ENCODE results near the gene TGM6. TPM values are rescaled to one million over a fixed set of nuclear protein-coding genes. Genes with fewer than 3 reads are reported as not detected.

The TGM6 gene
- total RNA-seq, 1 experiment from 2014 or later: not detected

DNA sequence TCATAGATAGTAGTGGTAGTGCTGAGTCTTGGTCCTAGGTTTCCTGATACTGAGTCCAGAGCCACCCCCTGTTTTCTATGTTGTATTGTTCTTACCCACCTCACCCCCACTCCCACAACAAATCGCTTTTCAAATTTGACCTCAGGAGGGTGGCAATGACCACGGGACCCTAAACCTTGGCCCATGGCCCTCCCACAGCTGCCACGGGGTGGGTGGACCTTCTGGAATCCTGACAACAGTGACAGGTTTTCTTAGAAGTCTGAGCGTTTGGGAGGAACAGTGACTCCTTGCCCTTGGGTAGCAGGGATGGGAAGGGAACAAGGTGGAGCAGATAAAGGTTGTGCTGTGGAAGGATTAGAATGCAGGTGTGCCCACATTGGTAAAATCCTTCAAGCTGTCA is 48.0 kb upstream of the TGM6 start:
- Histone ChIP-seq H3K9me3 (ENCODE audit: control insufficient read depth, low read depth, low read length) (no peaks in the 10 kb centered on the region), H3K4me2 (ENCODE audit: insufficient read depth, insufficient read length, low read length) (no peak overlapping the region), H3K27ac (ENCODE audit: insufficient read length, low read depth, low read length) (no peak overlapping the region), H3K18ac (ENCODE audit: insufficient read length, low read depth, low read length) (no peak overlapping the region), H2AK5ac (ENCODE audit: insufficient read length, low read length) (no peak overlapping the region), H3K23ac (ENCODE audit: insufficient read length, low read depth, low read length) (no peak overlapping the region), H3K9ac (ENCODE audit: extremely low read depth, insufficient read length, low read length) (no peak overlapping the region), H3K79me1 (ENCODE audit: insufficient read depth, low read depth, low read length, poor library complexity, severe bottlenecking) (no peaks in the 10 kb centered on the region), H4K8ac (replicated peaks; ENCODE audit: insufficient read length, low read depth, low read length) (no peak overlapping the region), H3K4ac (ENCODE audit: low read depth, low read length) (no peak overlapping the region), H2AFZ (ENCODE audit: low read length) (no peak overlapping the region), H3K23me2 (ENCODE audit: insufficient read length, low read depth, low read length, poor library complexity, severe bottlenecking) (no peaks in the 10 kb centered on the region), H2BK5ac (ENCODE audit: insufficient read length, low read length) (no peak overlapping the region), H2BK20ac (ENCODE audit: low read depth, low read length, poor library complexity, severe bottlenecking) (no peak overlapping the region), H2BK12ac (ENCODE audit: insufficient read length, low read depth, low read length) (no peak overlapping the region), H3T11ph (ENCODE audit: low read length) (no peak overlapping the region), H3K4me1 (ENCODE audit: insufficient read depth, low read length) (0 out of 2 replicates have a peak, but pooled peaks cover 2% of the 10 kb centered on the region), H4K20me1 (ENCODE audit: control insufficient read depth, insufficient read depth, insufficient read length) (no peaks in the 10 kb centered on the region), H3K56ac (ENCODE audit: insufficient read length, low read depth, low read length) (no peak overlapping the region), H3K27me3 (ENCODE audit: insufficient read depth, low read length) (no peaks in the 10 kb centered on the region), H2BK120ac (ENCODE audit: low read depth, low read length, poor library complexity, severe bottlenecking) (no peak overlapping the region), H3K14ac (ENCODE audit: insufficient read depth, low read length) (no peak overlapping the region), H4K5ac (ENCODE audit: insufficient read length, low read depth, low read length) (no peak overlapping the region), H4K91ac (ENCODE audit: insufficient read length, low read depth, low read length) (no peak overlapping the region), H3K79me2 (ENCODE audit: insufficient read depth, low read length) (no peaks in the 10 kb centered on the region), H2BK15ac (ENCODE audit: low read depth, low read length) (no peak overlapping the region)
- Mint-ChIP-seq H3K4me3 (no peak overlapping the region), H3K27me3 (ENCODE audit: low read depth) (peaks cover 16% of the 10 kb centered on the region), H3K4me1 (peaks cover 11 to 15% of the 10 kb centered on the region in 2 experiments), H3K9me3 (no peaks in the 10 kb centered on the region), H3K36me3 (ENCODE audit: insufficient read depth in 1 of 3, low read depth in 3 of 3) (no peaks in the 10 kb centered on the region), H3K27ac (no peak overlapping the region)
- DNase-seq: peak; percentile 8
- TF ChIP-seq, protein P1, sequence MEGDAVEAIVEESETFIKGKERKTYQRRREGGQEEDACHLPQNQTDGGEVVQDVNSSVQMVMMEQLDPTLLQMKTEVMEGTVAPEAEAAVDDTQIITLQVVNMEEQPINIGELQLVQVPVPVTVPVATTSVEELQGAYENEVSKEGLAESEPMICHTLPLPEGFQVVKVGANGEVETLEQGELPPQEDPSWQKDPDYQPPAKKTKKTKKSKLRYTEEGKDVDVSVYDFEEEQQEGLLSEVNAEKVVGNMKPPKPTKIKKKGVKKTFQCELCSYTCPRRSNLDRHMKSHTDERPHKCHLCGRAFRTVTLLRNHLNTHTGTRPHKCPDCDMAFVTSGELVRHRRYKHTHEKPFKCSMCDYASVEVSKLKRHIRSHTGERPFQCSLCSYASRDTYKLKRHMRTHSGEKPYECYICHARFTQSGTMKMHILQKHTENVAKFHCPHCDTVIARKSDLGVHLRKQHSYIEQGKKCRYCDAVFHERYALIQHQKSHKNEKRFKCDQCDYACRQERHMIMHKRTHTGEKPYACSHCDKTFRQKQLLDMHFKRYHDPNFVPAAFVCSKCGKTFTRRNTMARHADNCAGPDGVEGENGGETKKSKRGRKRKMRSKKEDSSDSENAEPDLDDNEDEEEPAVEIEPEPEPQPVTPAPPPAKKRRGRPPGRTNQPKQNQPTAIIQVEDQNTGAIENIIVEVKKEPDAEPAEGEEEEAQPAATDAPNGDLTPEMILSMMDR (conservative IDR thresholded peaks at IDR 0.05): no peak
- no CpG with 5 or more reads among the region's 4 CpGs for WGBS (ENCODE audit: extremely low coverage, insufficient read length, low lambda C conversion rate)

Data from H9 (cell line).